GM18526 (cell line): ENCODE results near the gene TSPOAP1.

Experiments used
- POLR2A ChIP-seq: IDR thresholded peaks from 3 replicates; pipeline ENCODE4 v1.6.1; 2011; ENCODE audit not compliant: insufficient read length; ENCODE audit errors: extremely low read depth

The TSPOAP1 gene

DNA sequence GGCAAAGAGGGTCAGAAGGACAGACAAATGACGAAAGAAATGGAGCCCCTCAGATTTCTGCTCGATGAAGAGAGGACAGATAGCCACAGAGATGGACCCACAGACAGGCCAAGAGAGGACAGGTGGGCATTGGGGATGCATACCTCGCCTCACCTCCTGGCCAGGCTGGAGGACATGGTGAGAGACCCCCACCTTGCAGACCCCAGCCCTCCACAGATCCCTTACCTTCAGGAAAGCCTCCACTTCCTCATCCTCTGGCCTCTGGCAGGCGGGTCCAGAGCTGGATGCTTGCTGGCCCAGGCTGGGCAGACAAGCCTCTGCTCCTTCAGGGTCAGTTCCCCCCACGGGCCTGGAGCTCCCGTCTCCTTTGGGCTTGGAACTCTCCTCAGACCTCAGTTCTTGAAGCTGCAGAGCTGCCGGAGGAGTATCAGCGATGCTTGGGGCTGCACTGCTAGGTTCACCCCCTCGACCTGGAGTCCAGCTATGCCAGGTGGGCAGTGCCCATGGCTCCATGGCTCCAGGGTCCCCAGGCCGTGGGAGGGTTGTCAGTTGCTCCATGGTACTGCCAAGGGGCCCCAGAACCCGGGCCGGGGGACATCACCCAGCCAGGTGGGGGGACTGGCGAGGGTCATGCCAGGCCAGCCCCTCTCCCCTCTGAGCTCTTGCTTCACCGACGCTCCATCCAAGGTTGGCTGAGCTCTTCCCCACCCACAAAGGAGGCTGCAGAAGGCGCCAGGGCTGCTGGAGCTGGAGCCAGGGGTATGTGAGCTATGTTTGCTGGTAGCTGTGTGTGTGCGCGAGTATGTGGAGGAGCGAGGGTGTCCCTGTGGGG, 1.0 kb downstream of the TSPOAP1 start:
- no peak for TF ChIP-seq POLR2A

DNA sequence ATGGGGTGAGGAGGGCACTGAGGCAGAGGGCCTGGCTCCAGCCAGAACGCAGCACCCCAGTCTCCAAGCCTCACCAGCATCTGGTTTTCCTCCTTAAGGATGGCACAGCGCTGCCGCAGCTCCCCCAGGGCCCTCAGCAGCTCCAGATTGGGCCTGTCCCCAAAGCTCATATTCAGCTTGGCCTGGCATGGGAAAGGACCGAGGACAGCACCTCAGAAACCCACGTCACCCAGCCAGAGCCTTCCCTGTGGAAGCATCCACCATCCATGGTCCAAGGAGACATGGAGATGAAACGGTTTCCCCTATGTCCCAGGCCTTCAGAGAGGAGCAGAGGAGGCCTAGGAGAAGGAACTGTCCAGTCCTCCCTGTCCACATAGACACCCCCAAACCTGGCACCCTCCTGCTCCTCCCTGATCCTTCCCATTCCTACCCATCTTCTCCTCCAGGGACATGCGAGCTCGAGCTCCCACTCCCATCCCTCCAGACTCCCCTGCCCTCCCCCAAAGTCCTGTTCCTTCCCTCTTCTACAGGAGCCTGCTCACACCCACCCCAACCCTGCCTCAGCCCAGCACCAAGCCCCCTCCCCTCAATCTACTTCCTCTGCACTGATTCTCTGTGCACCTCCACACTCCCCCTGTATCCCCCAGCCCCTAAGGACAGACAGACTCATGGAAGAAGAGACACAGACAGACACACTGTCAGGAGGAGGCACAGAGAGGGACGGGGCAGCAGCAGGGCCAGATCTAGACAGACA, 1.8 kb downstream of the TSPOAP1 start:
- no peak for TF ChIP-seq POLR2A

DNA sequence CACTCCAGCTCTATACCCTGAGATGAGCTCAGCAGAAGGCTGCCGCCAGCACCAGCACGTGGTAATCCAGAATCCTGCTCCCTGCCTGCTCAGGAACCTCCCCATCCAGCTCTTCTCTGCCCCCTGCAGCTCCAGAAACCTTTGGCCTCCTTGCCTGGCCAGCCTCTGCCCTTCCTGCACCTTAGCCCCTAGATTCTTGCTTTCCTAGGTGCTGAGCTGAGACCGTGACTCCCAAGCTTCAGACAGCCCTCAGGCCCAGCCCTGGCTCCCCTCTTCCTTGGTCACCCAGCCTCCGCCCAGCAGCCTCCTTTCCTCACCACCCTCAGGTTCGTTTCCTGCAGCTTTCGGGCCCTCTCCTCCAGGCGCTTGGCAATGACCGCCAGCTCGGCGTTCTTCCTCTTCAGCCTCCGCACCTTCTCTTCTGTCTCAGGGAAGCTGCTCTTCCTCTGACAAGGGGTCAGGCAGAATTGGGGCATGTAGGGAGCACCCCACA, 2.6 kb downstream of the TSPOAP1 start:
- TF ChIP-seq POLR2A, result no peak

DNA sequence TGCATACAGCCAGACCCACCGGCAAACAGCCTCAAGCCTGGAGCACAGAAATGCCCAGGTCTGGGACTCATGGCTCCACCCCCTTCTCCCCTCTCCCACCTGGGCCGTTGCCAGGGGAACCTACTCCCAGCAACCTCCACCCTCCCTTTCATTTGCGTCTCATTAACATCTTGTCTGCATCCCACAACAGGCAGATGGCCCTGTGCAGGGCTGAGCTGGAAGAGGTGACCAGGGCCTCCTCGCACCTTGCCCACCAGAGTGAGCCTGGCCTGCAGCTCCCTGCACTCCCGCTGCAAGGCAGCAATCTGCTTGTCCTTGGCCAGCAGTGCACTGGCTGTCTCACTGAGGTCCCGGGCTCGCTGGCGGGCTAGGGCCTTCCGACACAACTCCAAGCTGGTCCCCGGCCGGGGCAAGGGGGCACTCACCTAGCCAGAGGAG, 3.3 kb downstream of the TSPOAP1 start:
- TF ChIP-seq POLR2A, result no peak

DNA sequence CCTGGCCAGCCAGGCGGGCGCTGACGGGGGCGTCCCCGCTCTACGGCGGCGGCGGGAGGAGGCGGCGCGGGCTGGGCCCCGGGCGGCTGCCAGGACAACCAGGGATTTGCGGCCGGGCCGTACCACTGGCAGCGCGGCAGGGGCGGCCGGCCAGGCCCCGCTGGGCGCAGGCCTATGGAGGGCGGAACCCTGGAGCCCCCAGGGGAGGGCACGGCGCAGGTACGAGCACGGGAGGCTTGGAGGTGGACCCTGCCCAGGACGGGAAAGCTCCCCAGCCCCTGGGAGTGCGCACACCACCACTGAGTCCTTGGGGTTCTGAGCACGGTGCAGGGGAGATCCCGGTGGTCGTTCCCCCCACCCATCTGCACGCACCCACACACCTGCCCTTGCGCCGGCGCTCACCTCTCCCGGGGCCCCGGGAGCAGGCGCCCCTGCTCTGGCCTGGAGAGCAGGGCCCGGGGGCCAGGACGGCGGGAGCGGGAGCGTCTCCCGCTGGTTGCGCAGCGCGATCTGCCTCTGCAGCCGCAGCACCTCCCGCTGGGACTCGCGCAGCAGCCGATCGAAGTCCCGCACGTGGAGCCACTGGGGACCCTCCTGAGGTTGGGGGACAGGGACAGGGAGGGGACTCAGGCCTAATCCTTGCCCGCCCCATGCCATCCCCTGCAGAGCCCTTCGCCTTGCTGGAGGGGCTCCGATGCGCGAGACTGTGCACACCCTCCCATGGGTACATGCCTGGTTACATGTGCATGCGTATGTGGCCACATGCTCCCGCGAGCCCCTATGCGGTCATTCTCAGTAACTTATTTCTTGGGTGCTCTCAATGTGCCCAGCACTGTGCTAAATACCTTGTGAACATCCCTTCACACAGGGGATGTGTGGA, 3.9 kb downstream of the TSPOAP1 start:
- no peak for TF ChIP-seq POLR2A

DNA sequence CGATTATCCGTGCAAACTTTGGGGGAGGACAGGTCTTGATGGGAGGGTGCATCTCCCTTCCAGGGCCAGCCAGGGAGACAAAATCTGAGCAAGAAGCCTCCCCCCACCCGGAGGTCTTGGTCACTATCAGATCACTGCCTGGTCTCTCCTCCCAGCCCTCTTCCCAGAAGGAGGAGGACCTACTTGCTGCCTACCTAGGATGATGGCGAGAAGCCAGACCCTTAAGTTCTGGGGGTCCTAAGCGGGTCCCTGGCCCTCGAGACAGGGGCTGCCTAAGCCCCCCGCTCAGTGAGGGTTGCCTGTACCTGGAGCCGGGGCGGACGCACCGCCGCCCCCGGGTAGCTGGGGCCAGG, 4.6 kb downstream of the TSPOAP1 start:
- TF ChIP-seq POLR2A, result no peak

DNA sequence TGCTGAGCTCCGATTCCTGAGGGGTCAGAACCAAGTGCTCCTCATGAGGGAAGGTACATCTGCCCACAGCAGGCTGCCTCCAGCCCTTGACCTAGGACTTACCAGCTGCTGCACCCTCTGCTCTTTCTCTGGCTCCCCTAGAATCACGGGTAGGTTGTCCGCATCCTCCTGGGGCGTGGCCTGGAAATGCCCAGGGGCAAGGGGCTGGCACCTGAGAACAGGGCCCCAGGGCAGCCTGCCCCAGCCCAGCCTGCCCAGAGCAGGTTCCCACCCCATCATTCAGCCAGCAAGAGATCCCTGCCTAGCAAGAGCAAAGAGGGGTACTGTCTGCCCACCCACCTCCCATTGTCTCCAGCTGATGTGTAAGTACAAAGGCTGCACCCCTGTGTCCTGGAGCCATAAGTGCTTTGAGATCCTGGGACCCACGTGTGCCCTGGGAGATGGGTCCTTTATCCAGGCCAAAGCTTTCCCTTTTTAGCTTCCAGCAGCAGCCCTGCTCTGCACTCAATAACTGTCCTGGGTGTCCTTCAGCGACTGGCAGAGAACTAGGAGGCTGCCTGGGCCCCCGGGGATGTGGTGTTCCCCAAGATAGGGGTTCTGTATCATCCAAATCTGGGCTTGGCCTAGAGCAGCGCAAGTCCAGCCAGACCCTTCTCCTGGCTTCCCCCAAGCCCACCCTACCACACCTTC, 5.1 kb downstream of the TSPOAP1 start:
- TF ChIP-seq POLR2A, result no peak

DNA sequence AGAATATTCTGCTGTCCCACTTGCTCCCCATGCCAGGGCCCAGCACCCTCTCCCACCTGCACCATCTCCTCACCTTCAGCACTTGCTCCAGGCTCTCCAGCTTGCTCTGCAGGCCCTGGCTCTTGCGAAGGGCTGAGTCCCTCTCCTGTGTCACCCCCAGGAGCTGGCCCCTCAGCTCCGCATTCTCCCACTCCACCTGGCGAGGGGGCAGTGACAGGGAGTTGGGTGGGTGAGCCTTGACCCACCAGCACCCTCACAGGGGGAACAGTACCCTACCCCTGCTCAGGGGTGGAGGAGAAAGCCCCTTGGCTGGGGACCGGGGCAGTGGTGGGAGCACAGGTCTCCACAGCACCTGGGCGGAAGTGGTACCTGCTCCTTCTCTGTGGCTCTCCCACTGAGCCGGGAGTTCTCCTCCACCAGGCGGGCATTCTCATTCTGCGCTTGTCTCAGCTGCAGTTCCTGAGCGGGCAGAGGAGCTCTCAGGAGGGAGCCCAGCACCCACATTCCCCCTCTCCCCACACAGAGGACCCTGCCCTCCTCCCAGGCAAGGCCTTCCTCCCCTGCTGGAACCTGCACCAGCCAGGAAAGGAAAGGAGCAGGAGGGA, 5.9 kb downstream of the TSPOAP1 start:
- TF ChIP-seq POLR2A, result no peak

DNA sequence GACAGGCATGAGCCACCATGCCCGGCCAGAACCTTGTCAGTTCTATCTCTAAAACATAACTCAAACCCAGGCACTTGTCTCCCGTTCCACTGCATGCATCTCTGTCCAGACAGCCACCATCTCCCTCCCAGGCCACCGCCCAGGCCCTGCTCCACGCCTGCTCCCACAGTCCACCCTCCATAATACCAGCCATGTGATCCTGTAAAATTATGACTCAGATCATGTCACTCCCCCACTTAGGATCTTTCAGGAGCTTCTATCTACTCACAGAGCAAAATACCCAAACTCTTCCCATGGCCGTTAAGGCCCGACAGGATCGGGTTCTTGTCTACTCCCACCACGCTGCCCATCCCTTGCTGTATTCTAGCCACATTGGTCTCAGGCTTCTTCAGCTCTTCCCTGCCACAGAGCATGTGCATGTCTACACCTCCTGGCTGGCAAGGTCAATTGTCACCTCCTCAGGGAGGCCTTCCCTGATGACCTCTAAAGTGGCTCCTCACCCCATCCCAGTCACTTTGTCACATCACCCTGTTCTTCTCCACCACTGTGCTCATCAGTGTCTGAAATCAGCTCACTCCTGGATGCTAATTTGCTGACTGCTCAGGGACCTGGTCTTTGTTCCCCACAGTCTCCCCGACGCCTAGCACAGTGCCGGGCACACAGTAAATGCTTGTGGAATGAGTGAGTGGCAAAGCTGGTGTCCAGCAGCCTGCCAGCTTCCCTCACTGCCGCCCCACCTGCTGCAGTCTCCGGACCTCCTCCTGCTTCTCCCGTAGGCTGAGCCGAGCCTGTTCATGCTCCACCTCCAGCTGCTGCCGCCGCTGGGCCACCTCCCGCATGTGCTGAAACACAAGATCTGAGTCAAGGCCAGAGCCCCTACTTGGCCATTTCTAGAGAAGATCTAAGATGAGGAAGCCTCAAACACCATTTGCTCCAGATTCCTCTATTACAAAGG, 6.7 kb downstream of the TSPOAP1 start:
- no peak for TF ChIP-seq POLR2A

DNA sequence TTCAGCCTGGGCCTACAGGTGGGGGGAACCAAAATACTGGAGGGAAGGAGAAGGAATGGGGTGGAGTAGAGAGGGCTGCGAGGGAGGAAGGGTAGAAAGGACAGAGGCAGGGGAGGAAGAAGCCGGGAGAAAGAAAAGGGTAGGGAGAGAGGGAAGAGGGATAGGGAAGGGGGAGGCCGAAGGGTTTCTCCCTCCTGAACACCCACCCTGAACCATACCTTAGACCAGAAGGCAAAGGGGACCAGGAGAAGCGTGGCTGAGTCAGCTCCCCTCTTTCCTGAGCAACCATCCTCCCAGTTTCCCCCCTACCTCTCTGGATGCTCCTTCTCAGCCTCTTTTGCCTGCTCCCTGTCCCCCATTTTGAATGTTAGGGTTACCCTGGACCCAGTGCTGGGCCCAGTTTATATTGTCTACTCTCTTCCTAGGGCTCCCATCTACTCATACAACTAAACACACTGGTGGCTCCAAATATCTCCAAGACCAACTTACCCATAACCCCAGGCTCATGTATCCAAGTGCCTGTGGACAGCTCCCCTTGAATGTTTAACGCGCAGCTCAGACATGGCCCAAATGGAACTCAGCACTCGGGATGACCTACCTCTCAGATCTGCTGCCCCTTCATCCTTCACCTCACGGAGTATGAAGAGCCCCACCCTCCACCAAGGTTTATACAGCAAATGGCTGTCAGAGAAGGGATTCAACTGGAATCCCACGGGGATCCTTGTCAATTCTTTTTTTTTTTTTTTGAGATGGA, 7.8 kb downstream of the TSPOAP1 start:
- no peak for TF ChIP-seq POLR2A

DNA sequence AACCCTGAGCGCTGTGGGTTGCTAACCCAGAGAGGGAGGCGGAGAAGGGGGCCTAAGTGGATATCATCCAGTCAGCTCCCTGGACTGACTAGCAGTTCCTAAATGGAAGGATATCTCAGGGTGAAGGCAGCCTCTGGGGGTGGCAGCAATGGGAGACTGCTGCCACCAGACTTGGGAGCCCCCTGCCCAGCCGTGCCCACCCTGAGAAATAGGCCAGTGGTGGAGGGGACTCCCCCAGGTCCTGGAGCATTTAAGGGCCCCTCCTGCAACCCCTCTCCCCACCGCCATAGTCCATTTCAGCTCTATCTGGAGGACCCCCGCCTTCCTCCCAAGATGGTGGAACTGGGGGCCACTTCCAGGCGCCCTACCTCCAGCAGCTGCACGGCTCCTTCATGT, 8.4 kb downstream of the TSPOAP1 start:
- TF ChIP-seq POLR2A, result no peak

DNA sequence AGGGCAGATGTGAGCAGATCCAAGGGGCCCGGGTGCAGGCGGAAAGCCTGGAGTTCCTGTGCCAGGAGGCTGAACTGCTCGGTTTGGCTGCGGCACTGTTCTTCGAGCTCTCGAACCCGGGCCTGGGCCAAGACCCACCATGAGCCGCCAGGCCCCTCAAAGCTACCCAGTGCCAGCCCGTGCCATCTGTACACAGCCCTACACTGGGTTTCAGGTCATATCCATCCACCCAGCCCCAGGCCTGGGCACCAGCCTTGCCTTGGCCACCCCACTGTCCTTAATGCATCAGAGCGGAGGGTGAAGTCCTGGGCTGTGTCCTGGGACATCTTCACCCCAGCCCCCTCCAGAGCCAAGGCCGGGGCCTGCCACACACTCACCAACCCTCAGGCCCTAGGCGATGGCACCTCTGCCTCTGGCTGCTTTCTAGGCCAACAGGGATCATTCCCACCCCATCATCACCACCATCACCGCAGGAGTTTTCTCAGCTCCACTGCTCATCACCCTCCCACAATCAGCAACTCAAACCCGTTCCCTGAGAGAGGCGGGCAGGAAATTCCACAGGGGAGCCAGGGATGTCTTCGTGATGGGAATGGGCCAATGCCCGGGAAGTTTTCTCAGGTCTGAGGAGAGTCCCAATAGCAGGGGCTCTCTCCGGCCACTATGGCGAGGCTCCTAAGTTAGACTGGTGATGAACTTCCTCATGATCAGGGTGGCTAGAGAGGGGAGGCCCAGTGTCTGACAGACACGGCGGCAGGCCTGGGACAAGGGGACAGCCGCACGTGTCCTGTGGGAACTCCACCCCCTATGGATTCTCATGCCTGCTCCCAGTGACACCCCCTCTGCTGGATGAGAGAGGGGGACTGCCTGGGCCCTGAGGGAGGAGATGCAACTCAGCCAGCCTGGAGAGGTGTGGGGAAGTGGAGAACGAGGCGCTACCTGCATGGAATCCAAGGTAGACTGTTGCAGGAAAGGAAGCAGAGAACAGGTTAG, 9.1 kb downstream of the TSPOAP1 start:
- TF ChIP-seq POLR2A, result no peak
